Measurements from ENCODE around the gene LYPLAL1. TPM values are rescaled to one million over a fixed set of nuclear protein-coding genes. Genes with fewer than 3 reads are reported as not detected.

The LYPLAL1 gene
- total RNA-seq, 1 experiment from 2014 or later = 41.3 TPM

GRCh38 chr1:219257751-219258150 is 84.1 kb downstream of the LYPLAL1 start:
- CTCF ChIA-PET = no interaction called here
- no TSS peak for BruUV-seq (replicated peaks)
- POLR2A ChIA-PET = no interaction called here
- TF ChIP-seq TCF7L2 (IDR thresholded peaks at IDR 0.05; ENCODE audit: low read depth, low read length) = no peak
- no peak for TF ChIP-seq SIN3A (IDR thresholded peaks at IDR 0.05; ENCODE audit: borderline replicate concordance, insufficient read depth, low read depth, low read length)
- TF ChIP-seq, protein P1, sequence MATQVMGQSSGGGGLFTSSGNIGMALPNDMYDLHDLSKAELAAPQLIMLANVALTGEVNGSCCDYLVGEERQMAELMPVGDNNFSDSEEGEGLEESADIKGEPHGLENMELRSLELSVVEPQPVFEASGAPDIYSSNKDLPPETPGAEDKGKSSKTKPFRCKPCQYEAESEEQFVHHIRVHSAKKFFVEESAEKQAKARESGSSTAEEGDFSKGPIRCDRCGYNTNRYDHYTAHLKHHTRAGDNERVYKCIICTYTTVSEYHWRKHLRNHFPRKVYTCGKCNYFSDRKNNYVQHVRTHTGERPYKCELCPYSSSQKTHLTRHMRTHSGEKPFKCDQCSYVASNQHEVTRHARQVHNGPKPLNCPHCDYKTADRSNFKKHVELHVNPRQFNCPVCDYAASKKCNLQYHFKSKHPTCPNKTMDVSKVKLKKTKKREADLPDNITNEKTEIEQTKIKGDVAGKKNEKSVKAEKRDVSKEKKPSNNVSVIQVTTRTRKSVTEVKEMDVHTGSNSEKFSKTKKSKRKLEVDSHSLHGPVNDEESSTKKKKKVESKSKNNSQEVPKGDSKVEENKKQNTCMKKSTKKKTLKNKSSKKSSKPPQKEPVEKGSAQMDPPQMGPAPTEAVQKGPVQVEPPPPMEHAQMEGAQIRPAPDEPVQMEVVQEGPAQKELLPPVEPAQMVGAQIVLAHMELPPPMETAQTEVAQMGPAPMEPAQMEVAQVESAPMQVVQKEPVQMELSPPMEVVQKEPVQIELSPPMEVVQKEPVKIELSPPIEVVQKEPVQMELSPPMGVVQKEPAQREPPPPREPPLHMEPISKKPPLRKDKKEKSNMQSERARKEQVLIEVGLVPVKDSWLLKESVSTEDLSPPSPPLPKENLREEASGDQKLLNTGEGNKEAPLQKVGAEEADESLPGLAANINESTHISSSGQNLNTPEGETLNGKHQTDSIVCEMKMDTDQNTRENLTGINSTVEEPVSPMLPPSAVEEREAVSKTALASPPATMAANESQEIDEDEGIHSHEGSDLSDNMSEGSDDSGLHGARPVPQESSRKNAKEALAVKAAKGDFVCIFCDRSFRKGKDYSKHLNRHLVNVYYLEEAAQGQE (IDR thresholded peaks at IDR 0.05; ENCODE audit: insufficient read depth in 1 of 2, low read depth in 2 of 2, low read length in 1 of 2) = no peak
- no peak for TF ChIP-seq CTCF (IDR thresholded peaks at IDR 0.05)
- TF ChIP-seq POLR2AphosphoS5 (IDR thresholded peaks at IDR 0.05; ENCODE audit: low read depth, low read length) = no peak
- Histone ChIP-seq H3K4me3 (ENCODE audit: low read depth in 2 of 2, low read length in 2 of 2) (no peak overlapping the region), H3K27me3 (ENCODE audit: control insufficient read depth, insufficient read depth, low read length) (no peaks in the 10 kb centered on the region), H3K4me1 (ENCODE audit: control insufficient read depth, insufficient read depth, low read length) (no peaks in the 10 kb centered on the region), H3K9me3 (ENCODE audit: control insufficient read depth, insufficient read depth, low read depth, low read length) (peaks cover 5% of the 10 kb centered on the region; the same call in 1 of the 2 replicates), H3K36me3 (ENCODE audit: control insufficient read depth, insufficient read depth, low read length) (no peaks in the 10 kb centered on the region), H3K27ac (ENCODE audit: low read length) (no peak overlapping the region)
- in situ Hi-C loops (cut with HindIII; ENCODE audit: low pct_unique_long_range_greater_than_20kb, low sequenced_read_pairs) (no loop called here), intact Hi-C loops (cut with micrococcal nuclease; ENCODE audit: unreplicated experiment) (no loop called here)
- ATAC-seq (no peak), DNase-seq (ENCODE audit: low read depth, low spot score) (no peak)

- in situ Hi-C loops (cut with HindIII; ENCODE audit: low pct_unique_long_range_greater_than_20kb, low sequenced_read_pairs) (no loop called here), intact Hi-C loops (cut with micrococcal nuclease; ENCODE audit: unreplicated experiment) (no loop called here)
- Histone ChIP-seq H3K27ac (ENCODE audit: low read length) (no peak overlapping the region), H3K36me3 (ENCODE audit: control insufficient read depth, insufficient read depth, low read length) (no peaks in the 10 kb centered on the region), H3K4me3 (ENCODE audit: low read depth in 2 of 2, low read length in 2 of 2) (no peak overlapping the region), H3K9me3 (ENCODE audit: control insufficient read depth, insufficient read depth, low read depth, low read length) (peaks cover 5% of the 10 kb centered on the region; the same call in 1 of the 2 replicates), H3K4me1 (ENCODE audit: control insufficient read depth, insufficient read depth, low read length) (no peaks in the 10 kb centered on the region), H3K27me3 (ENCODE audit: control insufficient read depth, insufficient read depth, low read length) (no peaks in the 10 kb centered on the region)
- BruUV-seq (replicated peaks) = no TSS peak
- ChIA-PET POLR2A (no interaction called here), CTCF (no interaction called here)
- no peak for TF ChIP-seq TCF7L2 (IDR thresholded peaks at IDR 0.05; ENCODE audit: low read depth, low read length)
- TF ChIP-seq, protein P1 (IDR thresholded peaks at IDR 0.05; ENCODE audit: insufficient read depth in 1 of 2, low read depth in 2 of 2, low read length in 1 of 2) = no peak
- TF ChIP-seq POLR2AphosphoS5 (IDR thresholded peaks at IDR 0.05; ENCODE audit: low read depth, low read length) = no peak
- no peak for TF ChIP-seq SIN3A (IDR thresholded peaks at IDR 0.05; ENCODE audit: borderline replicate concordance, insufficient read depth, low read depth, low read length)
- TF ChIP-seq CTCF (IDR thresholded peaks at IDR 0.05) = no peak
- ATAC-seq = no peak
- no peak for DNase-seq (ENCODE audit: low read depth, low spot score)
Measured at GRCh38 chr1:219261454-219261853, 87.8 kb downstream of the LYPLAL1 start.
